Activated naive CD4-positive, alpha-beta T cell treated with anti-CD3 and anti-CD28 coated beads, Interleukin-2, amount 10 ng/mL, durations not matched to agents 7 days and 5 days (primary cell): ENCODE results near the gene CUTC.

Experiments used
- CTCF ChIA-PET: fragments of 350-600 bp; sonication (Branson Sonifier 250); formaldehyde crosslinking; loops from one replicate; lab custom pipeline; 2021; ENCODE audit warnings: antibody characterized with exemption; lab: Charles Lee
- DNase-seq: peaks from one replicate; pipeline ENCODE4 v3.0.0-alpha.2; 2020
- H3K27ac Mint-ChIP-seq: one replicate; pipeline ENCODE4 v1.8.0; 2021; ENCODE audit warnings: mild to moderate bottlenecking, moderate library complexity, mixed read lengths
- H3K27me3 Mint-ChIP-seq: one replicate; pipeline ENCODE4 v1.8.0; 2021; ENCODE audit warnings: mild to moderate bottlenecking, mixed read lengths
- H3K36me3 Mint-ChIP-seq: one replicate; pipeline ENCODE4 v1.8.0; 2021; ENCODE audit warnings: mixed read lengths
- H3K4me1 Mint-ChIP-seq: one replicate; pipeline ENCODE4 v1.8.0; 2021; ENCODE audit warnings: mixed read lengths
- H3K4me3 Mint-ChIP-seq: one replicate; pipeline ENCODE4 v1.8.0; 2021; ENCODE audit warnings: mild to moderate bottlenecking, moderate library complexity, mixed read lengths
- H3K9me3 Mint-ChIP-seq: one replicate; pipeline ENCODE4 v1.8.0; 2021; ENCODE audit warnings: mixed read lengths

The CUTC gene, protein sequence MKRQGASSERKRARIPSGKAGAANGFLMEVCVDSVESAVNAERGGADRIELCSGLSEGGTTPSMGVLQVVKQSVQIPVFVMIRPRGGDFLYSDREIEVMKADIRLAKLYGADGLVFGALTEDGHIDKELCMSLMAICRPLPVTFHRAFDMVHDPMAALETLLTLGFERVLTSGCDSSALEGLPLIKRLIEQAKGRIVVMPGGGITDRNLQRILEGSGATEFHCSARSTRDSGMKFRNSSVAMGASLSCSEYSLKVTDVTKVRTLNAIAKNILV

DNA sequence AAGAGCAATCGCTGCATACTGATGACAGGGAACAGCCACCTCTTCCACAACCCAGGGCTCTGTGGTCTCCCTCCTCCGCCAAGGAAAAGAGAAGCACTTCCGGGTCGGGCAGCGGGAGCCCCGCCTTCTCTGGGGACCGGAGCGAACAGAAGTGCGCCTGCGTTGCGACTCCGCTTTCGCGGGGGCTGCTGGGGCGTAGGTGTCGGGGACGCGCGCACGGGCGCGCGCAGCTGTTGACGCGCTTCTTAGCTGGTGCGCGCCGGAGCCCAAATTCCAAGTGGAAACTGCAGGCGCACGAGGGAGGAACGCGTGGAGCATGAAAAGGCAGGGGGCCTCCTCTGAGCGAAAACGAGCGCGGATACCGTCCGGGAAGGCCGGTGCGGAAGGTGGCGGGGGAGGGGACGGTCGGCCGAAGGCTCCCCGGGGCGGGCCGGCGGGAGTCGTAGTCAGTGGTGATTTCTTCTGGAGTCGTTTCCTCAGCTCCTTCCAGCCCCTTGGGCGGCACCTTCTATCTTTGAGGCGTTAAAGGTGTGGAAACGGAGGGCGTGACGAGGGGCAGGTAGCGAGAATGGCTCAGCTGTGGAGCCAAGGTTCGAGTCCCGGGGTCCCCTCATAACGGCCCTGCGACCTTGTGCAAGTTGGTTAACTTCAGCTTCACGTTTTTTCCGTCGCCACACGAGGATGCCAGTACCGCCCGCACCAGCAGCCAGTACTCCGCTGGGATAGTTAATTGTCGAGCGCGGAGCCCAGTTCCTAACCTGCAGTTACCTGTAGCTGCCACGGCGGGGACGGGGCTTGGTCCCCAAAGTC lies at the start of gene CUTC, which contains the start of gene COX15:
TSS of gene CUTC (plus strand) at position 202 of the 810 bp plus-strand sequence. CDS start at position 317, 115 bp downstream.
TSS of gene COX15 (minus strand) at position 95 of the 810 bp plus-strand sequence. CDS start at position 17, 78 bp downstream.
- H3K36me3 Mint-ChIP-seq: peaks cover 35% of the 10 kb centered on the region
- H3K9me3 Mint-ChIP-seq: no peaks in the 10 kb centered on the region
- CTCF ChIA-PET: interaction anchor here (0.8 to 1.5 kb wide), 9 partner anchors 9 to 113 kb away, joined by 3 to 7 read pairs (median 3); no protein-coding TSS in a partner anchor
- peaks cover 37% of the 10 kb centered on the region for H3K4me1 Mint-ChIP-seq
- peak within 1 kb of the TSS; percentile 100 for H3K27ac Mint-ChIP-seq
- no peaks in the 10 kb centered on the region for H3K27me3 Mint-ChIP-seq
- H3K4me3 Mint-ChIP-seq: peak within 1 kb of the TSS; percentile 99
- peak; percentile 97 for DNase-seq

DNA sequence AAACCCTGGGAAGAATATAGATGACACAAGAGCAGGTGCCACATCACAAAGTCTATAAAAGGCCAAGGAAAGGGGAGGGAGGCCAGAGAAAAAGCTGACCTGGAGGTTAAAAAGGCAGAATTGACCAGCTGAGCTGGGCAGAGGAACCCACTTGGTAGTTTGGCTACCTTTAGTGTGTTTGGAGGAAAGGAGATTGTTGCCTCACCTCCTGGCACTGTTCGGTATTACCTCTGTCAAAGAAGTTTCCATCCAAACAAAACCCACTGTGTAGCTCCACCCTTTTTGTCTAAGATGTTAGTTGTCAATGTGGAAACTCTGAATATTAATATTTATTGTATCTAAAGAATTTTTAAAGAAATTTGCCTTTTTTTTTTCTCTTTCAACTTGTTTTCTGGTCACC lies 49.3 kb upstream of the CUTC start:
- Mint-ChIP-seq H3K27ac (no peak overlapping the region), H3K27me3 (no peaks in the 10 kb centered on the region)

DNA sequence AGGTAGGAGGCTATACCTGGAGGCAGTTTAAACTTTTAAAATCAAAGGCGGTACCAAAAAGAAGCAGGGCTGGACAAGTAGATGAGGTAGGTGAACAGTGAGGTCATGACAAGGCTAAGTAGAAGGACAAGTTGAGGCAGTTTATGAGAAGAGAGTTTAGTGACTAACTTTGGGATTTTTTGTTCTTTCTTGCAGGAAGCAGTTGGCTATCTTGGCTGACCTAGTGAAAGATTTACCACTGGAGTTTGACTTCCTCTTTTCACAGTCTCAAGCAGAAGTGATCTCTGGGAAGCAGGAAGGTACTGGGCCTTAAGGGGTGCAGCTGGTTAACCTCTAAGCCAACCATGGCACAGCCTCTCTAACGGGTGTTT lies 46.5 kb upstream of the CUTC start:
- DNase-seq: no peak
- H3K9me3 Mint-ChIP-seq: no peaks in the 10 kb centered on the region
- peaks cover 5% of the 10 kb centered on the region for H3K4me1 Mint-ChIP-seq
- no peaks in the 10 kb centered on the region for H3K36me3 Mint-ChIP-seq
- CTCF ChIA-PET: no interaction called here
- H3K4me3 Mint-ChIP-seq: no peak overlapping the region
- no peaks in the 10 kb centered on the region for H3K27me3 Mint-ChIP-seq
- H3K27ac Mint-ChIP-seq: no peak overlapping the region

More for the DNA sequence above, 49.3 kb upstream of the CUTC start:
- Mint-ChIP-seq H3K4me3 (no peak overlapping the region), H3K36me3 (no peaks in the 10 kb centered on the region), H3K4me1 (peaks cover 5% of the 10 kb centered on the region), H3K9me3 (no peaks in the 10 kb centered on the region)
- DNase-seq: no peak
- CTCF ChIA-PET: interaction anchor here (1.5 kb wide), 1 partner anchor 247 kb away, joined by 8 read pairs; no protein-coding TSS in a partner anchor

DNA sequence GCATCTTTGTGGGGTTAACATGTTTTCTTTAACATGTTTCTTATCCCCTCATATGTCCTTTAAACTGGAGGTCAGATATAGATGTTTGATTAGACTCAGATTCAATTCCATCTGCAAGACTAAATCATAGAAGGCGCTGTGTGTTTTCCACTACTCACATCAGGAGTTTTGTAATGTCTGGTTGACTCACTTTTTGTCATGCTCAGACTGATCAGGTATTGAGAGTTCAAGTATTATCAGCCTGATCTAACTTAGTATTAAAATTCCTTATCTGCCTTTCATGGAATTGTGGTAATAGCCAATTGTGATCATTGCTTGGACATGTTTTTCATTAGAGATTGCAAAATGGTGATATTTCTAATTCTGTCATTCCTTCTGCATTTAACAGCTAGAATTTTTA lies 42.6 kb upstream of the CUTC start:
- Mint-ChIP-seq H3K27ac (no peak overlapping the region), H3K36me3 (peaks cover 12% of the 10 kb centered on the region), H3K27me3 (no peaks in the 10 kb centered on the region), H3K4me1 (peaks cover 5% of the 10 kb centered on the region), H3K4me3 (no peak overlapping the region), H3K9me3 (no peaks in the 10 kb centered on the region)
- CTCF ChIA-PET: no interaction called here
- no peak for DNase-seq

DNA sequence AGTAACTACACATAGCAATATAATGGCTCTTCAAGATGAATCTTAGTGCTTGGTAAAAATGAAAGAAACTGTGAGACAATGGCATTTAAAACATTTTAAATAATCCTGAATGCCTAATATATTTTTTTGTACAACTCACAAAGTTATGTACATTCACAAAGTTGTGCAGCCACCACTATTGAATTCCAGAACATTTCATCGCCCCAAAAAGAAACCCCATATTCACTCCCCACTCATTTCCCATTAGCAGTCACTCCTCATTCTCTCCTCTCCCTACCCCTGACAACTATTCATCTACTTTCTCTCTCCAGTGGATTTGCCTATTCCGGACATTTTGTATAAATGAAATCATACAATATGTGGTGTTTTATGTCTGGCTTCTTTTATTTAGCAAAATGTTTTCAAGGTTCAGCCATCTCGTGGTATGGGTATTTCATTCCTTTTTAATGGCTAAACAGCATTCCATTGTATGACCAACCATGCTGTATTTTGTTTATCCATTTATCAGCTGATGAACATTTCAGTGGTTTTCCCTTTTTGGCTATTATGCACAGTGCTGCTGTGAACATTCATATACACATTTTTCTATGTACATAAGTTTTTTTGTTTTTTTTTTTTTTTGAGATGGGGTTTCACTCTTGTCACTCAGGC lies 38.0 kb upstream of the CUTC start:
- H3K36me3 Mint-ChIP-seq: peaks cover 22% of the 10 kb centered on the region
- CTCF ChIA-PET: no interaction called here
- no peak overlapping the region for H3K4me3 Mint-ChIP-seq
- H3K27me3 Mint-ChIP-seq: no peaks in the 10 kb centered on the region
- no peak for DNase-seq
- H3K4me1 Mint-ChIP-seq: no peaks in the 10 kb centered on the region
- no peaks in the 10 kb centered on the region for H3K9me3 Mint-ChIP-seq
- no peak overlapping the region for H3K27ac Mint-ChIP-seq

DNA sequence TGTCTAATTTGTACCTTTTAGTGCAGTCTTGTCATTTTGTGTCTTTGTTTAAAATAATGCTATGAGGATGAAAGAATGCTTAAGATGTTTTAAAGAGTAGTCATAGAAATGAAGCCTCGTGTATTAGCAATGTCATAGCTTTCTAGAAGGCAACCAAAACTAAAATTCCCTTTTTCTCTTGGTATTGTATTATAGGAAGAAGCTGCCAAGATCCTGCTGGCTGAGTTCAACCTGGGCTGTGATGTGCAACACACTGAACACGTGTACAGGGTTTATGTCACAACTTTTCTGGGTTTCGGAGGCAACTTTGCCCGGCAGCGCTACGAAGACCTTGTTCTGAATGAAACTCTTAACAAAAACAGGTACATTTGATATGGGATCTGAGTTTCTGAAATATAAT lies 36.3 kb upstream of the CUTC start:
- no peak for DNase-seq
- Mint-ChIP-seq H3K27ac (no peak overlapping the region), H3K36me3 (peaks cover 23% of the 10 kb centered on the region), H3K9me3 (no peaks in the 10 kb centered on the region), H3K27me3 (no peaks in the 10 kb centered on the region), H3K4me1 (no peaks in the 10 kb centered on the region), H3K4me3 (no peak overlapping the region)
- CTCF ChIA-PET: interaction anchor here (1.3 kb wide), 1 partner anchor 135 kb away, joined by 3 read pairs; no protein-coding TSS in a partner anchor

DNA sequence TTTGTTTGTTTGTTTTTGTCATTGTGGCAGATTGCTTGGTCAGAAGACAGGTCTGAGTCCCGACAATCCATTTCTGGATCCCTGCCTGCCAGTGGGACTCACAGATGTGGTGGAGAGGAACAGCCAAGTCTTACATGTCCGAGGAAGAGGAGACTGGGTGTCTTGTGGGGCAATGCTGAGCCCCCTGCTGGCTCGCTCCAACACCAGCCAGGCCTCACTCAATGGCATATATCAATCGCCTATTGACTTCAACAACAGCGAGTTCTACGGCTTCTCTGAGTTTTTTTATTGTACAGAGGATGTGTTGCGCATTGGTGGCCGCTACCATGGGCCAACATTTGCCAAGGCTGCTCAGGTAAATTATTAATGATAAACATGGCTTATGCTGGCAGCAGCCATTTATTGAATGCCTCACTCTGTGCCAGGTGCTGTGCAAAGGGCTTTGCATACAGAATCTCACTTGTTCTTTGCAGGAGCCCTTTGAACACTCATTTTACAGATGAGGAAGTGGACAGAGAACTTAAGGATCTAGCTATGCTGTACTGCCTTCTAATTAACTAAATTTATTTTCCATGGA lies 33.4 kb upstream of the CUTC start:
- no peak overlapping the region for H3K4me3 Mint-ChIP-seq
- H3K4me1 Mint-ChIP-seq: no peaks in the 10 kb centered on the region
- DNase-seq: no peak
- peaks cover 23% of the 10 kb centered on the region for H3K36me3 Mint-ChIP-seq
- no peaks in the 10 kb centered on the region for H3K27me3 Mint-ChIP-seq
- CTCF ChIA-PET: no interaction called here
- no peak overlapping the region for H3K27ac Mint-ChIP-seq
- H3K9me3 Mint-ChIP-seq: no peaks in the 10 kb centered on the region

DNA sequence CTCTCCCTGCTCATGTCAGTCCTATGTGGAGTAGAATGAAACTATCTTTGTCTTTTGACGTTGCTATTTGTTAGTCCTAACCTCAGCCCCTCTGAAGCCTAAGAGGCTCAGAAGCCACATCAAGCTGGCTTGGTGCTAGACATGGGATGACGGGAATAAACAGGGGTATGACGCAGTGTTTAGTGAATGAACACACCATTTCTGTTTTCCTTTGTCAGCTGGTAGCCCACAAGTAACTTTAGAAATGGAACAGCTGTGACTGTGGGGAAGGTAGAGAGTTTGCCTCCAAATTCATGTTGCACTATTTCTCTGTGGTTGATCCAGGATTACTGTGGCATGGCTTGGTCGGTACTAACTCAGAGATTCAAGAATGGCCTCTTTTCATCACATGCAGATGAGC lies 31.4 kb upstream of the CUTC start:
- H3K27ac Mint-ChIP-seq: no peak overlapping the region
- no peaks in the 10 kb centered on the region for H3K9me3 Mint-ChIP-seq
- H3K36me3 Mint-ChIP-seq: peaks cover 23% of the 10 kb centered on the region
- no peak for DNase-seq
- CTCF ChIA-PET: no interaction called here
- no peaks in the 10 kb centered on the region for H3K27me3 Mint-ChIP-seq
- no peaks in the 10 kb centered on the region for H3K4me1 Mint-ChIP-seq
- H3K4me3 Mint-ChIP-seq: no peak overlapping the region

DNA sequence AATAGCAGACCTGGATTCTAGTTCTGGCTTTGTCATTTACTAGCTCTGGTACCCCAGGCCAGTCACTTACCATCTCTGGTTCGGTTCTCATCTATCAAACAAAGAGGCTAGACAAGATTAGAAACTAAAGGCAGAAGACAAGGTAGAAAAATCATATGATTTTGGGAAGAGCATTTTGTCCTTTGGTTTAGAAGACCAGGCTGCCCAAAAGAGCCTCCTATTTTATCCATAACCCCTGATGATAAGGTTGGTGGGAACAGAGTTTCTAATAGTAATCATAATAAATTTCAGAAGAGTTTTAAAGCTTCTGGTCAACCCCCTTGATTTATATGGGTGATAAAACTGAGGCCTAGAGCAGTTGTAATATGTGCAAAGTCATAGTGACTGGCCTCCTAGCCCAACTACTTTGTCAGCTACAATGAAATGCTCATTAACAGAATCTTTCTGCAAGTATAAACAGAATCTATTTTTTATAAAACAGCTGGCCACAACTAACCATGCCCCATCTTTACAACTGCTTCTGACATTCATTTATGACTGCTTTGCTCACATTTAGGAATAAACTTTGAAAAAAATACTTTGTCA lies 23.5 kb upstream of the CUTC start:
- no peak overlapping the region for H3K27ac Mint-ChIP-seq
- peaks cover 16% of the 10 kb centered on the region for H3K36me3 Mint-ChIP-seq
- CTCF ChIA-PET: interaction anchor here (1.4 kb wide), 1 partner anchor 78 kb away, joined by 5 read pairs; no protein-coding TSS in a partner anchor
- no peak for DNase-seq
- no peak overlapping the region for H3K4me3 Mint-ChIP-seq
- H3K9me3 Mint-ChIP-seq: no peaks in the 10 kb centered on the region
- no peaks in the 10 kb centered on the region for H3K4me1 Mint-ChIP-seq
- no peaks in the 10 kb centered on the region for H3K27me3 Mint-ChIP-seq

DNA sequence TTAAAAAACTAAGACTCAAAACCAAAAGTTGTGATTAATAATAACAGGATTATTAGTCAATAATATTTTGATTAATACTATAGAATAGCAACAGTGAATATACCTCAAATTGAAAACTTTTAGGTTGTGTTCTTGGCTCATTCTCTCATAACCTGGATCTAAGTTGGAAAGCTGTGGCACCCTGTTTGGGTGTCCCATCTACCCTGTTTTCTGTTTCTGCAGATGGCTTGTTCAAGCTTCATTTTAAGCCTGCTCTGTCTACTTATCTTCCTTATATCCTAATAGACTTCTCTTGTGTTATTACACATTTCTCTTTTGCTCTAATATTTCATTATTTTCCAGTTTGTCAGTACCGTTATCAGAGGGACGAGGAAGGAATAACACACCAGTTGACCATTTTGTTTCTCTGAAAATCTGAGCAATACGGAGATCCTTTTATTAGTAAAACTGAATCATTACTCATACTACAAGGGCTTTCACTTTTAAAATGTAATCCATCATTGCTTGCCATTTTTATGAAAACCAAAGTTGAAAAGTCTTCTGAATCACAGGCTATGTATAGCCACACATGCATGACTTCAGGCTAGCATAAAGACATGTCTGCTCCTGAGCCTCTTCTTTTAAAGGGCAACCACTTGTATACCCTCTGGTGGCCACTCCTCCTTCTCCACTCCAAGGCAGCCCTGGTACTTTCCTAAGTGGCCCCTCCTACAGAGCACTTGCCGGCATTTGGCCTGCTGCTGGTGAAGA lies 22.4 kb upstream of the CUTC start:
- H3K9me3 Mint-ChIP-seq: no peaks in the 10 kb centered on the region
- H3K27me3 Mint-ChIP-seq: no peaks in the 10 kb centered on the region
- no peak overlapping the region for H3K4me3 Mint-ChIP-seq
- peaks cover 21% of the 10 kb centered on the region for H3K36me3 Mint-ChIP-seq
- CTCF ChIA-PET: interaction anchor here (1.4 to 2.7 kb wide), 3 partner anchors 23 to 317 kb away, joined by 3 to 11 read pairs (median 5); no protein-coding TSS in a partner anchor
- no peak for DNase-seq
- no peaks in the 10 kb centered on the region for H3K4me1 Mint-ChIP-seq
- no peak overlapping the region for H3K27ac Mint-ChIP-seq

DNA sequence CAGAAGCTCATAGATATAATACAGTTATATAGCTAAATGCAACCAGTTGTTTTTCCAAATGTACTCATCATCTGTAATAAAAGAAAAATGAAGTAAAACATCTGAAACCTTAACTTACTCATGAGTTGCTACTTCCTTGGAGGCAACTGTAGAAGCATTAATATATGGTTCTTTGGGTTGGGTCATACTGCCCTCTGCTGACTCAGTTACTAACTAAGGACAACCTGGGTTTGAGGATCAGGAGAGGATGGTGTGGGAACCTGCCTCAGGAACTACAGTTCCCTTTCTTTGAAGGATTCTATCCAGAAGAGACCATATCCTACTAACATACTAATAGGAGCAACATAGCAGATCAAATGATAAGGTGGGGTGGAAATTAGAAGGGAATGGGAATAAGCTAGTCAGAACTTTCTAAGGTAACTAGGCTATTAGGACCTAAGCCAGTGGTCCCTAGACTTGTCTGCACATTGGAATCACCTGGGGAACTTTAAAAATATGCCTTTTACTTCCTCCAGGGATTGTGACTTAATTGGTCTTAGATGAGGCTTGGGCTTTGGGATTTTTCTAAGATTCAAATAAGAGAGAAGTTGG lies 20.8 kb upstream of the CUTC start:
- Mint-ChIP-seq H3K27ac (no peak overlapping the region), H3K9me3 (no peaks in the 10 kb centered on the region), H3K4me3 (no peak overlapping the region), H3K36me3 (peaks cover 18% of the 10 kb centered on the region), H3K27me3 (no peaks in the 10 kb centered on the region), H3K4me1 (no peaks in the 10 kb centered on the region)
- DNase-seq: peak; percentile 56
- CTCF ChIA-PET: interaction anchor here (0.6 to 2.7 kb wide), 7 partner anchors 21 to 547 kb away, joined by 3 to 18 read pairs (median 3); no protein-coding TSS in a partner anchor

DNA sequence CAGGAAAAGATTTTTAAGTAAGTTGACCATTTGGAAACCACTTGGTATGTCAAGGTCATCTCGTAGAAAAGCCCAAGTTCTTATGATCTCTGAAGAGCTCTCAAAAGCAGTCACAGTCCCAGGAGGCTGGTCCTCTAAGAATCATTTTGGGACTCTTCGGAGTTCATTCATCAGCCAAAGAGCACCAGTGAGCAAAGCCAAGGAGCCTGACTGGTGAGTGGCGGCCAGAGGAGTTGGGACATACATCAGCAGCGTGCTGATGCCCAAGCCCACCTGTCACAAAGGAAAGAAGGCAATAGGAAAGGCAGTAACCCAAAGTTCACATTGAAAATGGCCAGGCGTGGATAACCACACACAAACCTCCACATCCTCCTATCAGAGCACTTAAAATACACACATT lies 17.6 kb upstream of the CUTC start:
- Mint-ChIP-seq H3K27ac (no peak overlapping the region), H3K36me3 (peaks cover 30% of the 10 kb centered on the region)
- CTCF ChIA-PET: interaction anchor here (0.9 to 2.2 kb wide), 2 partner anchors 7 to 100 kb away, joined by 4 to 6 read pairs; no protein-coding TSS in a partner anchor

More for the DNA sequence above, 17.6 kb upstream of the CUTC start:
- Mint-ChIP-seq H3K4me3 (no peak overlapping the region), H3K27me3 (no peaks in the 10 kb centered on the region), H3K4me1 (no peaks in the 10 kb centered on the region), H3K9me3 (no peaks in the 10 kb centered on the region)
- no peak for DNase-seq
